ENCODE results near the gene GALNT11.

DNA sequence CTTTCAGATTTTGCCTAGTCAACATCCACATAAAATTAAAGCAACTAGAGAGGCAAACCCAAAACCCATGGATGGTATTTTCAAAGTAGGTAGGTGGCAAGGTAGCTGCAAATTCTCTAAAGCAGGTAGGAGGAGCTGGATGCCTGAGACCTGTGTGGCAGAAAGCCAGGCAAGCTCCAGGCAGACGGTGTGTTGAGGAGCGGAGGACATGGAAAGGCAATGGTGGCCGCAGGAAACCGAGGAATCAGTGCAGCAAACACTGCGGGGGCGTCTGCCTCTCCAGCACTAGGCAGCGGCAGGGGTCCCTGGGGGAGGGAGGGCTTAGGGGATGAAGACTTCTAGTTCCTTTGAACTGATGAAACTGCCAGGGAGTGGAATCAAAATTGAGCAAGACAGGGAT, 101.3 kb downstream of the GALNT11 start:
- TF ChIP-seq, protein P1, sequence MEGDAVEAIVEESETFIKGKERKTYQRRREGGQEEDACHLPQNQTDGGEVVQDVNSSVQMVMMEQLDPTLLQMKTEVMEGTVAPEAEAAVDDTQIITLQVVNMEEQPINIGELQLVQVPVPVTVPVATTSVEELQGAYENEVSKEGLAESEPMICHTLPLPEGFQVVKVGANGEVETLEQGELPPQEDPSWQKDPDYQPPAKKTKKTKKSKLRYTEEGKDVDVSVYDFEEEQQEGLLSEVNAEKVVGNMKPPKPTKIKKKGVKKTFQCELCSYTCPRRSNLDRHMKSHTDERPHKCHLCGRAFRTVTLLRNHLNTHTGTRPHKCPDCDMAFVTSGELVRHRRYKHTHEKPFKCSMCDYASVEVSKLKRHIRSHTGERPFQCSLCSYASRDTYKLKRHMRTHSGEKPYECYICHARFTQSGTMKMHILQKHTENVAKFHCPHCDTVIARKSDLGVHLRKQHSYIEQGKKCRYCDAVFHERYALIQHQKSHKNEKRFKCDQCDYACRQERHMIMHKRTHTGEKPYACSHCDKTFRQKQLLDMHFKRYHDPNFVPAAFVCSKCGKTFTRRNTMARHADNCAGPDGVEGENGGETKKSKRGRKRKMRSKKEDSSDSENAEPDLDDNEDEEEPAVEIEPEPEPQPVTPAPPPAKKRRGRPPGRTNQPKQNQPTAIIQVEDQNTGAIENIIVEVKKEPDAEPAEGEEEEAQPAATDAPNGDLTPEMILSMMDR (IDR thresholded peaks at IDR 0.05; ENCODE audit: insufficient read depth, low read length) = no peak
- TF ChIP-seq, protein P2, sequence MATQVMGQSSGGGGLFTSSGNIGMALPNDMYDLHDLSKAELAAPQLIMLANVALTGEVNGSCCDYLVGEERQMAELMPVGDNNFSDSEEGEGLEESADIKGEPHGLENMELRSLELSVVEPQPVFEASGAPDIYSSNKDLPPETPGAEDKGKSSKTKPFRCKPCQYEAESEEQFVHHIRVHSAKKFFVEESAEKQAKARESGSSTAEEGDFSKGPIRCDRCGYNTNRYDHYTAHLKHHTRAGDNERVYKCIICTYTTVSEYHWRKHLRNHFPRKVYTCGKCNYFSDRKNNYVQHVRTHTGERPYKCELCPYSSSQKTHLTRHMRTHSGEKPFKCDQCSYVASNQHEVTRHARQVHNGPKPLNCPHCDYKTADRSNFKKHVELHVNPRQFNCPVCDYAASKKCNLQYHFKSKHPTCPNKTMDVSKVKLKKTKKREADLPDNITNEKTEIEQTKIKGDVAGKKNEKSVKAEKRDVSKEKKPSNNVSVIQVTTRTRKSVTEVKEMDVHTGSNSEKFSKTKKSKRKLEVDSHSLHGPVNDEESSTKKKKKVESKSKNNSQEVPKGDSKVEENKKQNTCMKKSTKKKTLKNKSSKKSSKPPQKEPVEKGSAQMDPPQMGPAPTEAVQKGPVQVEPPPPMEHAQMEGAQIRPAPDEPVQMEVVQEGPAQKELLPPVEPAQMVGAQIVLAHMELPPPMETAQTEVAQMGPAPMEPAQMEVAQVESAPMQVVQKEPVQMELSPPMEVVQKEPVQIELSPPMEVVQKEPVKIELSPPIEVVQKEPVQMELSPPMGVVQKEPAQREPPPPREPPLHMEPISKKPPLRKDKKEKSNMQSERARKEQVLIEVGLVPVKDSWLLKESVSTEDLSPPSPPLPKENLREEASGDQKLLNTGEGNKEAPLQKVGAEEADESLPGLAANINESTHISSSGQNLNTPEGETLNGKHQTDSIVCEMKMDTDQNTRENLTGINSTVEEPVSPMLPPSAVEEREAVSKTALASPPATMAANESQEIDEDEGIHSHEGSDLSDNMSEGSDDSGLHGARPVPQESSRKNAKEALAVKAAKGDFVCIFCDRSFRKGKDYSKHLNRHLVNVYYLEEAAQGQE (IDR thresholded peaks at IDR 0.05; ENCODE audit: insufficient replicate concordance, low read depth) = no peak
- TF ChIP-seq GABPA (IDR thresholded peaks at IDR 0.05; ENCODE audit: low read depth) (no peak), POLR2AphosphoS5 (IDR thresholded peaks at IDR 0.05; ENCODE audit: low read depth) (no peak)
